ENCODE data around the gene NUP210L.
"Not testable (repeated sequence)": the region's sequence is repeated elsewhere in the genome, so short reads cannot be mapped to it uniquely, and the experiment has no call there.

The NUP210L gene

GRCh38 chr1:154094411-154094810 lies 60.5 kb downstream of the NUP210L start:
- DNase-seq = no peak

GRCh38 chr1:154093699-154094098 lies 61.2 kb downstream of the NUP210L start:
- DNase-seq = no peak

GRCh38 chr1:154091706-154092105 lies 63.2 kb downstream of the NUP210L start:
- no peak for DNase-seq

- no peak for DNase-seq
Observed at GRCh38 chr1:154087574-154087973, 67.3 kb downstream of the NUP210L start.

GRCh38 chr1:154083057-154083456 lies 71.8 kb downstream of the NUP210L start:
- DNase-seq = not testable (repeated sequence)

GRCh38 chr1:154081386-154082126 lies 73.3 kb downstream of the NUP210L start:
- no peak for DNase-seq

- no peak for DNase-seq
Observed at GRCh38 chr1:154076413-154076812, 78.5 kb downstream of the NUP210L start.

- no peak for DNase-seq
Observed at GRCh38 chr1:154075746-154076145, 79.1 kb downstream of the NUP210L start.

GRCh38 chr1:154062309-154062708 lies 92.6 kb downstream of the NUP210L start:
- DNase-seq = no peak

- not testable (repeated sequence) for DNase-seq
Observed at GRCh38 chr1:154047436-154047835, 107.4 kb downstream of the NUP210L start.

GRCh38 chr1:154033697-154034096 lies 121.2 kb downstream of the NUP210L start:
- not testable (repeated sequence) for DNase-seq

GRCh38 chr1:154019940-154020339 lies 134.9 kb downstream of the NUP210L start:
- DNase-seq = no peak

- no peak for DNase-seq
Observed at GRCh38 chr1:154019269-154019668, 135.6 kb downstream of the NUP210L start.

GRCh38 chr1:154014154-154014907 lies 140.5 kb downstream of the NUP210L start:
- DNase-seq = no peak

GRCh38 chr1:154012543-154012942 lies 142.3 kb downstream of the NUP210L start:
- not testable (repeated sequence) for DNase-seq

GRCh38 chr1:154012129-154012528 lies 142.7 kb downstream of the NUP210L start:
- DNase-seq = no peak

- no peak for DNase-seq
Observed at GRCh38 chr1:154006136-154006535, 148.7 kb downstream of the NUP210L start.

GRCh38 chr1:154000420-154000819 lies 154.5 kb downstream of the NUP210L start:
- no peak for DNase-seq

- not testable (repeated sequence) for DNase-seq
Observed at GRCh38 chr1:153996882-153997281, 158.0 kb downstream of the NUP210L start.

- no peak for DNase-seq
Observed at GRCh38 chr1:153995640-153996039, 159.2 kb downstream of the NUP210L start.

- DNase-seq = no peak
Observed at GRCh38 chr1:153995202-153995601, 159.7 kb downstream of the NUP210L start.

- no peak for DNase-seq
Observed at GRCh38 chr1:153991806-153992205, 163.1 kb downstream of the NUP210L start.

GRCh38 chr1:153991151-153991630 lies 163.7 kb downstream of the NUP210L start:
- DNase-seq = no peak
